Activated naive CD8-positive, alpha-beta T cell (primary cell): ENCODE measurements around the gene GOLGA6L1.
"Not testable (repeated sequence)": the region's sequence is repeated elsewhere in the genome, so short reads cannot be mapped to it uniquely, and the experiment has no call there.

ENCODE experiments used
- H3K27ac Mint-ChIP-seq: one replicate; pipeline ENCODE4 v1.8.0; 2021; ENCODE audit warnings: mixed read lengths
- H3K27me3 Mint-ChIP-seq: one replicate; pipeline ENCODE4 v1.8.0; 2021; ENCODE audit warnings: mixed read lengths
- H3K36me3 Mint-ChIP-seq: one replicate; pipeline ENCODE4 v1.8.0; 2021; ENCODE audit warnings: mixed read lengths
- H3K4me1 Mint-ChIP-seq: one replicate; pipeline ENCODE4 v1.8.0; 2021; ENCODE audit warnings: low read depth, mixed read lengths
- H3K4me3 Mint-ChIP-seq: one replicate; pipeline ENCODE4 v1.8.0; 2021; ENCODE audit warnings: mild to moderate bottlenecking, mixed read lengths
- H3K9me3 Mint-ChIP-seq: one replicate; pipeline ENCODE4 v1.8.0; 2021; ENCODE audit warnings: low read depth, mixed read lengths

The GOLGA6L1 gene

GRCh38 chr15:23136722-23137121 is at the start of gene GOLGA6L1:
Gene GOLGA6L1 (minus strand): TSS chr15:23136822. CDS start chr15:23136731, 91 bp downstream.
- not testable (repeated sequence) for H3K4me1 Mint-ChIP-seq, H3K27ac Mint-ChIP-seq, H3K4me3 Mint-ChIP-seq, H3K9me3 Mint-ChIP-seq, H3K36me3 Mint-ChIP-seq, H3K27me3 Mint-ChIP-seq

- H3K27ac Mint-ChIP-seq, H3K4me1 Mint-ChIP-seq, H3K36me3 Mint-ChIP-seq, H3K27me3 Mint-ChIP-seq, H3K4me3 Mint-ChIP-seq, H3K9me3 Mint-ChIP-seq: not testable (repeated sequence)
These were observed 44.6 kb upstream of the GOLGA6L1 start for GRCh38 chr15:23181201-23181600.

- H3K27ac Mint-ChIP-seq, H3K4me3 Mint-ChIP-seq, H3K27me3 Mint-ChIP-seq, H3K36me3 Mint-ChIP-seq, H3K4me1 Mint-ChIP-seq, H3K9me3 Mint-ChIP-seq: not testable (repeated sequence)
These were observed 43.9 kb upstream of the GOLGA6L1 start for GRCh38 chr15:23180547-23180927.

- not testable (repeated sequence) for H3K4me3 Mint-ChIP-seq, H3K27me3 Mint-ChIP-seq, H3K27ac Mint-ChIP-seq, H3K4me1 Mint-ChIP-seq, H3K9me3 Mint-ChIP-seq, H3K36me3 Mint-ChIP-seq
These were observed 43.3 kb upstream of the GOLGA6L1 start for GRCh38 chr15:23179768-23180546.

- H3K27ac Mint-ChIP-seq, H3K27me3 Mint-ChIP-seq, H3K4me3 Mint-ChIP-seq, H3K36me3 Mint-ChIP-seq, H3K4me1 Mint-ChIP-seq, H3K9me3 Mint-ChIP-seq: not testable (repeated sequence)
These were observed 40.1 kb upstream of the GOLGA6L1 start for GRCh38 chr15:23176683-23177082.

- not testable (repeated sequence) for H3K36me3 Mint-ChIP-seq, H3K9me3 Mint-ChIP-seq, H3K27me3 Mint-ChIP-seq, H3K4me3 Mint-ChIP-seq, H3K27ac Mint-ChIP-seq, H3K4me1 Mint-ChIP-seq
These were observed 39.0 kb upstream of the GOLGA6L1 start for GRCh38 chr15:23175606-23176005.

GRCh38 chr15:23174609-23175140 is 38.1 kb upstream of the GOLGA6L1 start:
- H3K27ac Mint-ChIP-seq, H3K4me3 Mint-ChIP-seq, H3K9me3 Mint-ChIP-seq, H3K36me3 Mint-ChIP-seq, H3K4me1 Mint-ChIP-seq, H3K27me3 Mint-ChIP-seq: not testable (repeated sequence)

GRCh38 chr15:23132787-23133186 is 3.8 kb downstream of the GOLGA6L1 start:
- not testable (repeated sequence) for H3K27me3 Mint-ChIP-seq, H3K4me1 Mint-ChIP-seq, H3K9me3 Mint-ChIP-seq, H3K36me3 Mint-ChIP-seq, H3K4me3 Mint-ChIP-seq, H3K27ac Mint-ChIP-seq

GRCh38 chr15:23118208-23118607 is 18.4 kb downstream of the GOLGA6L1 start:
- Mint-ChIP-seq H3K4me3 (no peak overlapping the region), H3K27ac (no peak overlapping the region), H3K27me3 (peaks cover 10% of the 10 kb centered on the region), H3K36me3 (no peaks in the 10 kb centered on the region), H3K9me3 (peaks cover 3% of the 10 kb centered on the region), H3K4me1 (no peaks in the 10 kb centered on the region)

GRCh38 chr15:23095796-23096195 is 40.8 kb downstream of the GOLGA6L1 start:
- H3K9me3 Mint-ChIP-seq, result no peaks in the 10 kb centered on the region
- peaks cover 2% of the 10 kb centered on the region for H3K27me3 Mint-ChIP-seq
- no peak overlapping the region for H3K27ac Mint-ChIP-seq
- H3K4me3 Mint-ChIP-seq, result no peak overlapping the region
- no peaks in the 10 kb centered on the region for H3K36me3 Mint-ChIP-seq
- H3K4me1 Mint-ChIP-seq, result no peaks in the 10 kb centered on the region

- H3K27ac Mint-ChIP-seq, result no peak overlapping the region
- no peak overlapping the region for H3K4me3 Mint-ChIP-seq
- H3K27me3 Mint-ChIP-seq, result no peaks in the 10 kb centered on the region
- H3K4me1 Mint-ChIP-seq, result no peaks in the 10 kb centered on the region
- H3K36me3 Mint-ChIP-seq, result no peaks in the 10 kb centered on the region
- H3K9me3 Mint-ChIP-seq, result no peaks in the 10 kb centered on the region
These were observed 53.5 kb downstream of the GOLGA6L1 start for GRCh38 chr15:23083115-23083514.

- not testable (repeated sequence) for H3K4me1 Mint-ChIP-seq, H3K4me3 Mint-ChIP-seq, H3K27me3 Mint-ChIP-seq, H3K27ac Mint-ChIP-seq, H3K9me3 Mint-ChIP-seq, H3K36me3 Mint-ChIP-seq
These were observed 54.5 kb downstream of the GOLGA6L1 start for GRCh38 chr15:23081996-23082737.

GRCh38 chr15:23081271-23081670 is 55.4 kb downstream of the GOLGA6L1 start:
- Mint-ChIP-seq H3K4me3 (no peak overlapping the region), H3K27me3 (no peaks in the 10 kb centered on the region), H3K27ac (no peak overlapping the region)

GRCh38 chr15:23079766-23080165 is 56.9 kb downstream of the GOLGA6L1 start:
- no peaks in the 10 kb centered on the region for H3K4me1 Mint-ChIP-seq
- H3K4me3 Mint-ChIP-seq, result no peak overlapping the region
- peaks cover 2% of the 10 kb centered on the region for H3K27me3 Mint-ChIP-seq
- no peaks in the 10 kb centered on the region for H3K36me3 Mint-ChIP-seq
- no peak overlapping the region for H3K27ac Mint-ChIP-seq
- no peaks in the 10 kb centered on the region for H3K9me3 Mint-ChIP-seq

More at GRCh38 chr15:23081271-23081670, 55.4 kb downstream of the GOLGA6L1 start:
- H3K4me1 Mint-ChIP-seq, result no peaks in the 10 kb centered on the region
- H3K36me3 Mint-ChIP-seq, result no peaks in the 10 kb centered on the region
- no peaks in the 10 kb centered on the region for H3K9me3 Mint-ChIP-seq
